ENCODE results near the gene NECTIN4.
"Not testable (repeated sequence)": the region's sequence is repeated elsewhere in the genome, so short reads cannot be mapped to it uniquely, and the experiment has no call there.

NECTIN4 gene

GRCh38 chr1:161082483-161082882 lies 6.9 kb downstream of the NECTIN4 start:
- DNase-seq (ENCODE audit: low read depth in 3 of 3), result no peak

DNA sequence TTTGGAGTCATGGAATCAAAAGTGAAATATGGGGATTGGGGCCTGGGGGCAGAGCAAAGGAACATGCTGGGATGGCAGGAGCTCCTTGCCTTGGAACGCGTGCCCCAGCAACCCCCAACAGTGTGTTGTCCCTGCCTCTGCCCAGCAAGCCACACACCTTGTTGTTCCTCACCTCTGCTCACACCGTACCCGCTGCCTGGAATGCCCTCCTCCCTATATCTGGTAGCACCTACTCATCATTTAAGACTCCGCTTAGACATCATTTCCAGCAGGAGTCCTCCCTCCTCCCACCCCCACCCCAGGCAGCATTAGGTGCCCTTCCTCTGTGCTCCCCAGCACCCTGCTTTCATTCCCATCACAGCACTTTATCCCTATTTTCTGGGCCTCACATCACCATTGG lies 7.8 kb downstream of the NECTIN4 start:
- DNase-seq (ENCODE audit: low read depth in 3 of 3), result no peak

DNA sequence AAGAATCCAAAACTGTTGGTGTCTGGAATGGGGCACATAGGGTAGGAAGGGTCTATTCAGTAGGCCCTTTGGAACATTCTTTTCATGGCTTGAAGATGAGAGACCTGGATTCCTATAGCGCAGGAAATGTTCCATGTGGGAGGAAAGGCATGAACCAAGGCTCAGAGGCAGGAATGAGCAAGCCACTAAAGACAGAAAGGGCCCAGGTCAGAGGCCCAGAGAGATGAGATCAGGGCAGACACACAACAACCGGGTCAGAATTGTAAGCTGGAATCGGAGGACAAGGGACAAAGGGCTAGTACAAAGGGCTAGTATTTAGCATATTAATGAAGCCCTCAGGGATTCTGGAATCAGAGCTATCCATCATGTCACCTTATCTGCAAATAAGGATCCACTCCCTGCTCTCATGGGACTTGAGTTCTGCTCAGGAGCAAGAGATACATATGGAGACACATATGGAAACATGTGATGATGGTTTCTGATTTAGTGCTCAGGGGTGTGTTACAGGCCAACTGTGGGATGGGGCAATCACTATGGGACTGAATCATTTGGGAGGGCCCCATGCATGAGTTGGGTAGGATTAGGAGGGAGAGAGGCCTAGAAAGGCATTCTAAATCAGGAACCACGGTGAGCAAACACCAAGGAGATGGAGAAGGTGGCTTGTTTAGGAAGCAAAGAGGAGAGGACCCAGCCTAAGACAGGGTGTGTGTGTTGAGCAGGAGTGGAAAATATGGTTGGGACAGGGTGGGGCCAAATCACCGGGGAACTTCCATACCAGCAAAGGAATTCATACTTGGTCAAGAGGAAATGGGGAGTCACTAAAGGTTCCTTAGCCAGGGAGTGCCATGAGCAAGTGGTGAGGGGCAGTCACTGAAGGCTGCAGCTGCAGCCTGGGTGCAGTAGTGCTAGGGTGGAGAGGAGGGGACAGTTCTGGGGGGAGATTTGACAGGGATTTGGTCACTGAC lies 8.6 kb downstream of the NECTIN4 start:
- DNase-seq (ENCODE audit: low read depth in 3 of 3), result no peak

DNA sequence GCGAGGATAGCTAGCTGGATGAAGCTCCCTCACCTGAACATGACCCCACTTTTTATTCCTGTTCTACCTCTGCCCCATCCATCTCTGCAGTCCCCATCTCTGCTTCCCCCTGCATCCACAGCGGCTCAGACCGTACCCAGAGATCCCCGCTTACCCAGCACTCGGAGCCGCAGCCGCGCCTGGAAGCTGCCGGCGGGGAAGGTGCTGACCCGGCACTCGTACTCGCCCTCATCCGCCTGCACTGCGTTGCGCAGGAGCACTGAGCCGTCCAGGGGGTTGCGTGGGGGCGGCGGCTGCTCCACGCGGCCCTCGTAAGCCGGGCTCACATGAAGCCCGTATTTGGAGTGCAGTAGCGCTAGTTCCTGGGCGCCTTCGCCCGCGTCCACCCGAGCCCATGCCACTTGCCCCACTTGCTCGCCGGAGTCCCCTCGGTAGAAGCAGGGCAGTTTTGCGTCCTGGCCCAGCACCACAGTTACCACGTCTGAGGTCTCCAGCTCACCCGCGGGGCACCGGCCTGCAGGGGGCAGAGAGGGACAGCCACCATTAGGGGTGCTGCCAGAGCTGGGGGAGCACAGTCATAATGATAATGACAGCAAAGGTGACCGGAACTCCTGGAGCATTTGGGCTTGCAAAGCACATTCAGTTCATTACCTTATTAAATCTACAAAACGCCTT lies 9.8 kb downstream of the NECTIN4 start:
- no peak for DNase-seq (ENCODE audit: low read depth in 3 of 3)

DNA sequence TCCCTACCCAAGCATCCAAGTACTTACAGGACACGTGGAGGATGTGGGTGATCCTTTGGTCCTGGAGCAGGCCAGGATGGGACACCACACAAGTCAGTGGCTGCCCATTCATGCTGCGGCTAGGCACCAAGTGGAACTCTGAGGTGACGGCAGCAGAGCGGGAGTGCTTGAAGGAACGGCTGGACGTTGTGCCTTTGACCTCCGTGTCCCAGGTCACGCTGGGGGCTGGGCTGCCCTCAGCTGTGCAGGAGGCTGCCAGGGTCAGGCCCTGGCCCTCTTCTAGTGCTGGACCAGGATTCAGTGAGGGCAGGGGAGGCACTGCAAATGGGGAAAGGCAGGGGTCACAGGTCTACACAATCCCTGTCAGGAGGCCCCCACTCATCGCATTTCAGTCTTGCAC lies 11.9 kb downstream of the NECTIN4 start:
- DNase-seq (ENCODE audit: low read depth in 3 of 3), result no peak

DNA sequence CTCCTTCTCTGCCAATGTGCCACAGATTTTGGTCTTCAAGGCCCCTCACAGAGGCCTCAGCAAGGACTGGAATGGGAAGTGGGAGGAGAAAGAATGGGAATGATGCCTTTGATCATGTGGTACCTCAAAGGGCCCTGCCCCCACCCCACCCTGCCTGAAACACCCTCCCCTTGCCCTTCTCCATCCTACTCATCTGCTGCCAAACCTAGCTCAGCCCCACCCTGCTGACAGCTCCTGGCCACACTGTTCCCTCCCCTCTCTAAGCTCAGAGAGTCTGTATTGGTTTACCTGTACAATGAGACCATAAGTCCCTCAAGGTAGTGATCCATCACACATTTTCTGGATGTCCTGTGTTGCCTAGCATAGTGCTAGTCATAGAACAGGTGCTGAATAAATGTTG lies 12.9 kb downstream of the NECTIN4 start:
- DNase-seq (ENCODE audit: low read depth in 3 of 3), result no peak

DNA sequence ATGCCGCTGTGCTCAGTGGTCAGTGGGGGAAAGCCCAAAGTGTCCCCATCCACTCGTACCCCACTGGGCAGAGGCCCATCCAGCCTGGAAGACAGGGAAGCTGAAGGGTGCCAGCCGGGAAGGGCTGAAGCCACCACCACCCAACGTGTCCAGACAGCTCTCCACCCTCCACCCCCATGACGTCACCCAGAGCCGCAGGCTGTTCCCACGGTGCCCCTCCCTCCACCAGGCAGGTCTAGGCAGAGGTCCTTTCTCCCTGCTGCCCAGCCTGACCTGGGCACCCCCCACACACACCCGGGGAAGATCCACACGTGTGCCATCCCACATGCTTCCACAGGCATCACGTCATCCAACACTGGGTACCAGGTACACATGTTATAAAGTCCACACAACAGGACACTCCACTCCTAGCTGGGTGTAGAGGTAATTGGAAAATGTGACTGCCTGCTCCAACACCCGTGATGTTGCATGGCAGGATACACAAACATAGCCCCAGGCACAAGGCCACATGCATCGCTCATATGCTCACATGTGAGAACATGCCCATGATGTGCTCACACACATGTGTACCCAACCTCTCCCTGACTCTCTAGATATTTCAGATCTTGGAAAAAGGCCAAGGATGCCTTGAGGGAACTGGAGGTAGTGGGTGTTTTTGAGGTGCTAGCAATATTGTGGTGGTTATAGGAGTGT lies 14.5 kb downstream of the NECTIN4 start:
- DNase-seq (ENCODE audit: low read depth in 3 of 3), result no peak

- no peak for DNase-seq (ENCODE audit: low read depth in 3 of 3)
These were observed 15.8 kb downstream of the NECTIN4 start for GRCh38 chr1:161073474-161074121.

- no peak for DNase-seq (ENCODE audit: low read depth in 3 of 3)
These were observed 16.5 kb downstream of the NECTIN4 start for GRCh38 chr1:161072751-161073449.

- peak in 1 of 3 experiments; percentile 40 for DNase-seq (ENCODE audit: low read depth in 3 of 3)
These were observed 17.4 kb downstream of the NECTIN4 start for GRCh38 chr1:161071886-161072371.

DNA sequence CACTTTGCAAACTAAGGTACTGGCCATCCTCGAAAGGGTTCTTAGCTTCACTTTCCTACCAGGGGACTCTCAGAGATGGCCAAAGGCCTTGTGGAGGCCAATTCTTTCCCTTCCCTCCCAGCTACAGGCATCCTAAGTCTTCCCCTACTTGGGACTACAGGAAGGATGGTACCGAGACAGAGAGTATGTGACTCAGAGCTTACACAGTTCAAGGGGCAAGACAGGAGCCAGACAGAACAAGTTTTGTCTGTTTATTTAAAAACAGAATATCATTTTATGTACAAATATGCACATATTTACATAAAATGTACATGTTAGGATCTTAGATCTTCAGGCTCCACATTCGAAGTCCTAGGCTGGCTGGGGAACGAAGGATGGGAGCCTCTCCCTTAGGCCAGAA lies 18.6 kb downstream of the NECTIN4 start:
- DNase-seq (ENCODE audit: low read depth in 3 of 3), result no peak

- peak; percentile 53 to 82 (median 62) for DNase-seq (ENCODE audit: low read depth in 3 of 3)
These were observed 19.6 kb downstream of the NECTIN4 start, which contains the start of gene ARHGAP30 for GRCh38 chr1:161069731-161070270. TSS of gene ARHGAP30 (minus strand) at chr1:161069891. CDS start at chr1:161069624, 267 bp downstream.

- DNase-seq (ENCODE audit: low read depth in 3 of 3), result no peak
These were observed 20.1 kb downstream of the NECTIN4 start for GRCh38 chr1:161069241-161069640.

DNA sequence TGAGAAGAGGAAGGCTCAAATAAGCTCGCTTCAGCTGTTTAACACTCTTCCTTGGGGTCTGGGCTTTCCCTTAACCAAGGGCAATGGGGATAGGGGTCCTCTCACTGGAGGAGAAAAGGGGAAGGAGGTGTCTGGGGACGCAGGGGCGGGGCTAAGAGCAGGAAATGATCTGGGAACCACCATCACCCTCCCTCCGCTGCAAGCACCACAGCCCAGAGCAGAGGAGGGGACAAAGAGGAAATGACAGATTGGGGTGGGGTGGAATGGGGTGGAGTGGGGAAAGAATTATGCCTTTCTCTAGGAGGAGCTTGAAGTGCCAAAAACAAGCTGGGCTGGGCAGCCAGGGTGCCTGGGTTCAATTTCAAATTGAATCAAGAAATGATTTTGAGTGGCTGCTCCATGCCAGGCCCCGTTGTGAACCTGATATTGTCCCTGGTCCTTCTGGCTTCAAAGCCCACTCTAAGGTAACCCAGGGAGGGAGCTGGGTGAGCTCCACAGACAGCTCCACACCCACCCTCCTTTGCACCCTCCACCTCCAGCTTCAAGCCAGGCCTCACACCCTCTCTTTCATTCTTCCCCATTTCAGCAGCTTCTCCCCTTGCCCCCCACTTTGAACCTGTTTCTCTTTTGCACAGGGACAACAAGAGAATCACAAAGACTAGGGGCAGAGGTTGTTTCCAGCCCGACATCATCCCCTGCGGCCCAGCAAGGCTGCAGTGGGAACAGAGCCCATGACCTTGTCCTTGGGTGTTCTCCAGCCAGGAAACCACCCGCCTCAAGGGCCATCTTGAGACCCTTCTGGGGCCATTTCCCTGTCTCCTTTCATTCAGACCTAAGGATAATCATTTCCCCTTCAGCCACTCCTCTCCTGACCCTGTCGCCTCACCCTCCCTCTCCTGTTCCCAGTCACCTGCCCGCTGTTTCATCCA lies 20.8 kb downstream of the NECTIN4 start:
- peak; percentile 59 to 81 (median 59) for DNase-seq (ENCODE audit: low read depth in 3 of 3)

DNA sequence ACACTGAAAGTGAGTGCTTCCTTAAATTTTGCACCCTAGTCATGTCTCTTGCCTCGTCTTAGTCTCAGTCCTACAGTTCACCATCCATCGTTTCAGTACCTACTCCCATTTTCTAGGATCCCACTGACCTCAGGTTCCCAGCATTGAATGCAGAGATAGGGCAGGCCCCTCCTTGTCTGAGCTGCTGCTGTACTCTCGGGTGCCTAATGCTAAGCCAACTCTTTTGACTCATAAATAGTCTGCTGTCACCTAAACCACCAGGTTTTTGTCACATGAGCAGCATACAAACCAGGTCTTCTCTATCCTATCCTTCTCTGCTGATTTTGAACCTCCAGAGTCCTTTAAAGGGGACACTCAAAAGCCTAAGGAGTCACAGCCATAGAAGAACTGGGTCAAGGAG lies 22.7 kb downstream of the NECTIN4 start:
- DNase-seq (ENCODE audit: low read depth in 3 of 3), result no peak

DNA sequence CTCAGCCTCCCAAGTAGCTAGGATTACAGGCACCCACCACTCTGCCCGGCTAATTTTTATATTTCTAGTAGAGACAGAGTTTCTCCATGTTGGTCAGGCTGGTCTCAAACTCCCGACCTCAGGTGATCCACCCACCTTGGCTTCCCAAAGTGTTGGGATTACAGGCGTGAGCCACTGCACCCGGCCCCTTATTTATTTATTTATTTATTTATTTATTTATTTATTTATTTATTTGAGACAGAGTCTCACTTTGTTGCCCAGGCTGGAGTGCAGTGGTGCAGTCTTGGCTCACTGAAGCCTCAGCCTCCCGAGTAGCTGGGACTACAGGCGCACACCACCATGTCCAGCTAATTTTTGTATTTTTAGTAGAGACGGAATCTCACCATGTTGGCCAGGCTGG lies 23.7 kb downstream of the NECTIN4 start:
- DNase-seq (ENCODE audit: low read depth in 3 of 3), result not testable (repeated sequence)

GRCh38 chr1:161063936-161064335 lies 25.4 kb downstream of the NECTIN4 start:
- not testable (repeated sequence) for DNase-seq (ENCODE audit: low read depth in 3 of 3)

GRCh38 chr1:161061419-161061818 lies 27.9 kb downstream of the NECTIN4 start:
- no peak for DNase-seq (ENCODE audit: low read depth in 3 of 3)

DNA sequence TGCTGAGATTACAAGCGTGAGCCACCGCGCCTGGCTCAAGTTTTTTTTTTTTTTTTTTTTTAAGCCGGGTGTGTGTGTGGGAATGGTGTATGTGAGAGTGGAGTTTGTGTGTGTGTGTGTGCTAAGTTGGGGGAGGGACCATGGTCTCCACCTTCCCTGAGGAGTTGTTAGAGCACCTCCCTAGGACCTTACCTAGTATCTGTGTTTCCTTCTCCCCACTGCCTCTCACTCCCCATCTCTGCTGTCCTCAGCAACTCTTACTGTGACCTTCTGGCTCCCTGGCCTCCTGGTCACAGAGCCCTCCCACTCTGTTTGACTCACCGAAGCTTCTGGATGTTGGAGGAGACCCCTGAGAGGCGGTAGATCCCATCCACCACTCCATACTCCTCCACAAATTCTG lies 30.1 kb downstream of the NECTIN4 start:
- DNase-seq (ENCODE audit: low read depth in 3 of 3), result no peak
